SH-SY5Y (cell line): ENCODE data around the gene FCRLA.

ENCODE experiments used
- GATA2 ChIP-seq: IDR thresholded peaks from 2 replicates; pipeline ENCODE4 v1.6.1; 2011; ENCODE audit warnings: mild to moderate bottlenecking, low read depth, low read length
- GATA3 ChIP-seq: IDR thresholded peaks from 2 replicates; pipeline ENCODE4 v1.6.1; 2011; ENCODE audit warnings: low read depth, mild to moderate bottlenecking, low read length, moderate library complexity

GRCh38 chr1:161731981-161732718, 25.1 kb downstream of the FCRLA start:
- TF ChIP-seq GATA2, result no peak
- TF ChIP-seq GATA3, result no peak
